Naive thymus-derived CD8-positive, alpha-beta T cell (primary cell): ENCODE measurements around the gene PDZRN3. TPM values are rescaled to one million over a fixed set of nuclear protein-coding genes. Genes with fewer than 3 reads are reported as not detected.

Source experiments
- ATAC-seq, 2 donors: fragments of 150-1000 bp; cut with Tn5 transposase in 1 of 2; sonication (Bioruptor Pico), chemical (Tn5 transposase) in 1 of 2; 1 replicate in 1 of 2; 2 replicates in 1 of 2; pipeline ENCODE4 v1.10.0; 2021; ENCODE audit warnings: mild to moderate bottlenecking in 2 of 2, moderate library complexity in 2 of 2
- POLR2A ChIA-PET: fragments of 350-600 bp; sonication (Branson Sonifier 250); formaldehyde crosslinking; loops from one replicate; lab custom pipeline; 2021; ENCODE audit warnings: antibody characterized with exemption; lab: Charles Lee
- DNase-seq, 10 donors: peaks; one replicate each; pipeline versions ENCODE4 v3.0.0 to v3.0.0-alpha.2; 2020 to 2022
- H3K27ac Mint-ChIP-seq, 10 donors: one replicate each; pipeline ENCODE4 v1.8.0; 2020 to 2022; ENCODE audit warnings: mild to moderate bottlenecking in 10 of 10, mixed read lengths in 10 of 10, moderate library complexity in 4 of 10, inconsistent platforms in 1 of 10
- H3K27me3 Mint-ChIP-seq, 5 donors: one replicate each; pipeline ENCODE4 v1.8.0; 2021 to 2022; ENCODE audit warnings: mixed read lengths in 5 of 5
- H3K36me3 Mint-ChIP-seq, 3 donors: one replicate each; pipeline ENCODE4 v1.8.0; 2020 to 2022; ENCODE audit warnings: mixed read lengths in 3 of 3, mild to moderate bottlenecking in 2 of 3, inconsistent platforms in 1 of 3
- H3K4me1 Mint-ChIP-seq, 4 donors: one replicate each; pipeline ENCODE4 v1.8.0; 2021 to 2022; ENCODE audit warnings: mixed read lengths in 4 of 4
- H3K4me3 Mint-ChIP-seq, 10 donors: one replicate each; pipeline ENCODE4 v1.8.0; 2020 to 2022; ENCODE audit warnings: mild to moderate bottlenecking in 10 of 10, mixed read lengths in 10 of 10, moderate library complexity in 6 of 10, inconsistent platforms in 1 of 10
- H3K9me3 Mint-ChIP-seq, 9 donors: one replicate each; pipeline ENCODE4 v1.8.0; 2020 to 2022; ENCODE audit warnings: mixed read lengths in 9 of 9, mild to moderate bottlenecking in 3 of 9, inconsistent platforms in 1 of 9, moderate library complexity in 1 of 9
- polyA plus RNA-seq, 3 donors: library from polyadenylated mRNA; unstranded; fragments of 300-500 nt; fragmentation: Illumina TruSeq; gene quantifications; one replicate each; pipeline ENCODE4 v1.2.3, GENCODE V29; 2021
- total RNA-seq, 8 experiments: library from RNA in 2 of 8; stranded (reverse) in 2 of 8; gene quantifications; one replicate each; pipeline ENCODE4 v1.2.3 and lab custom pipeline; 2021 to 2026

Gene PDZRN3
- total and polyA plus RNA-seq, 5 experiments from 2014 or later, result not detected

DNA sequence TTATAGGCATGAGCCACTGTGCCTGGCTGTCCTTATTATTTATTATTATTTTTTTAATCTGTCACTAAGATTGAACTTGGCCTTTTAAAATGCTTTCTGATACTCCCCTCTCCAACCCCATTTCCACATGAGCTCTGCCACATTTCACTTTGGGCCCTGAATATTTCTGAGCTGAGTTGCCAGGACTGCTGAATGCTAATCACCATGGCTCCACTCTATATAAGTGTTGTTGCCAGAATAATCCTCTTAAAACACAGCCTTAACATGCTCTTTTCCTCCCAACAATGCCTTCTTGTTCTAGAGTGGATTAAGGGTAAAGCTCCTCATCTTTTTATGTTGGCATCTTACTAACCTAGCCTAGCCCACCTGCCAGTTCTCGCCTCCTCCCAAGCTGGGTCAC, 124.4 kb downstream of the PDZRN3 start:
- H3K27ac Mint-ChIP-seq, result no peak overlapping the region
- H3K36me3 Mint-ChIP-seq, result no peaks in the 10 kb centered on the region
- peaks cover 8 to 19% (median 13%) of the 10 kb centered on the region in 5 donors for H3K27me3 Mint-ChIP-seq
- DNase-seq (no peak), ATAC-seq (no peak)
- H3K4me1 Mint-ChIP-seq, result no peaks in the 10 kb centered on the region
- no peaks in the 10 kb centered on the region for H3K9me3 Mint-ChIP-seq
- no peak overlapping the region for H3K4me3 Mint-ChIP-seq
- POLR2A ChIA-PET, result no interaction called here

DNA sequence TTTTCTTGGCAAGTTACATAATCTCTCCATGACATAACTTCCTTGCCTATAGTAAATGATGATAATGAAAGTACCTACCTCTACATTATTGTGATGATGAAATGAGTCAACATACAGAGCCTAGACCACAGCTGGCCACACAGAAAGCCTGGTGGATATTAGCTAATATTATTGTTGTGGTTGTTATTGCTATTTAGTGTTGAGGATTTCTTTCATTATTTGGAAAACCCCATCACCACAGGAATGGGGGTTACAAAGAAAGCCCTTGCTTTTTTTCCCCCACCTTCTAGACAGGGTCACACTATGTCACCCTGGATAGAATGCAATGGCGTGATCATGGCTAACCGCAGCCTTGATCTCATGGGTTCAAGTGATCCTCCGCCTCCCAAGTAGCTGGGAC, 125.0 kb downstream of the PDZRN3 start:
- Mint-ChIP-seq H3K9me3 (no peaks in the 10 kb centered on the region), H3K27ac (no peak overlapping the region), H3K27me3 (peaks cover 8 to 19% (median 13%) of the 10 kb centered on the region in 5 donors), H3K4me3 (no peak overlapping the region), H3K36me3 (no peaks in the 10 kb centered on the region), H3K4me1 (no peaks in the 10 kb centered on the region)
- DNase-seq (no peak), ATAC-seq (no peak)
- POLR2A ChIA-PET, result no interaction called here

DNA sequence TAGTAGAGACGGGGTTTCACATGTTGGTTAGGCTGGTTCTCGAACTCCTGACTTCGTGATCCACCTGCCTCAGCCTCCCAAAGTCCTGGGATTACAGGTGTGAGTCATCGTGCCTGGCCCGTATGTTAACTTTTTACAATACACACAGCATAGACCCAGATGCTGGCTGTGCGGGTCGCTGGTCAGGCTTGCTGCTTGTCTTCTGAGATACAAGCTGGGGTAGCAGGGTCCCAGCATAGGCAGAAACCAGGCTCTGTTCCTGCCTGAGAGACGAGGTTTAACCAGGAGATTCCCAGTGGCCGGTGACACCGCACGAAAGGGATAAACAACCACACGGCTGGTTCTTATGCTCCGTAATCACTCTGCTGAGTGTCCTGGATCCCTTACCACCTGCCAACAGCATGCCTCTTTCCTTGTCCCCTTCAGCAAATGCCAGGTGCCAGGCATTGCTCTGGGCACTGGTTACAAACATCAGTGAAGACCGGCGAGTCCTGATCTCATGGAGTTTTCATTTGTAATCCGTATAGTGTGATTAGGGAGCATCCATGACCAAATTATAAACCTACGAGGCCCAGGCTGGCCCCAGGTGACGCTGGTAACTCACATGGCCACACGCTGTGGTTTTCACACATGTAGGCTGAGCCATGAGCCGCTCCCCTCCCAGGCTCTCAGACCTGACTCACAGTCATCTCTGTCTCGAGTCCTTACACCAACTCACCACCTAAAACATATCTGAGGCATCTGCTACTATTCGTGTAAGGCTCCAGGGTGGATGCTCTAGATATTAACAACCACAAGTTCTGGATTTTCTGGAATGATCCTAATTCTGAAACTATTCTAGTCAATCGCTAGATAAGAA, 125.7 kb downstream of the PDZRN3 start:
- POLR2A ChIA-PET, result no interaction called here
- Mint-ChIP-seq H3K27ac (no peak overlapping the region), H3K4me3 (no peak overlapping the region), H3K36me3 (no peaks in the 10 kb centered on the region), H3K4me1 (no peaks in the 10 kb centered on the region), H3K9me3 (no peaks in the 10 kb centered on the region), H3K27me3 (peaks cover 8 to 19% (median 13%) of the 10 kb centered on the region in 5 donors)
- DNase-seq (no peak), ATAC-seq (no peak)

DNA sequence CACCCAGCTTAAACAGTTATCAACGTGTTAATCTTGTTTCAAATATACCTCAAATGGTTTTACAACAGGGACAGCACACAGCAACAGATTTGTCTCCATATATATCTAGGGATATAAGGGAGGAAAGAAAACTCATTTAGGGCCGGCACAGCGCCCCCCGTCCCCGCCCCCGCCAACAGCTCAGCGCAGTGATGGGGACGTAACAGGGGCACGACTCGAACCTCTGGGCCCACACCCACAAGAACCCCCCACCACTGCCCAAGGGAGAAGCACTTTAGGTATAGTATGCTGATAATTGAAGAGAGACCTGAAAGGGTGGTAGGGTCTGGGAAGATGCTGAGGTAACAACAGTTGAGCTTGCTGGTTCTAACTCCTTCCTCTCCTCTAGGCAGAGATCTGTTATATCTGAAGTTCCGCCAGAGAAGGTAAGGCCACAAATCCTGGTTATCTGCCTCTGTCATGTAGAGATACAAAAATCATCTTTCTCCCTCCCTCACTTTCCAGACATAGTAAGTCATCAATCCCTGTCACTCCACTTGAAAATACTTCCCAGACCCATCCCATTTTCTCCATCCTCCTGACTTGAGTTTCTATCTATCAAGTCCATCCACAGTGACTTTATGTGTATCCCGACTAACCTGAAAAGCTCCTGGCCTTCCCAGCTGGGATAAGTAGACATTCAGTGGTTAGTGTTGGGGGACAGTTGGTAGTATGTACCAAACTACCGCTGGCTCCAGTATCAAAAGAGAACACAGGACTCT, 126.9 kb downstream of the PDZRN3 start:
- Mint-ChIP-seq H3K27me3 (peaks cover 8 to 28% (median 13%) of the 10 kb centered on the region in 5 donors), H3K4me3 (no peak overlapping the region), H3K27ac (no peak overlapping the region), H3K36me3 (no peaks in the 10 kb centered on the region), H3K4me1 (no peaks in the 10 kb centered on the region), H3K9me3 (no peaks in the 10 kb centered on the region)
- DNase-seq, result no peak
- ATAC-seq, result no peak
- POLR2A ChIA-PET, result interaction anchor here (0.6 kb wide), 1 partner anchor 396 kb away, joined by 4 read pairs; no protein-coding TSS in a partner anchor

DNA sequence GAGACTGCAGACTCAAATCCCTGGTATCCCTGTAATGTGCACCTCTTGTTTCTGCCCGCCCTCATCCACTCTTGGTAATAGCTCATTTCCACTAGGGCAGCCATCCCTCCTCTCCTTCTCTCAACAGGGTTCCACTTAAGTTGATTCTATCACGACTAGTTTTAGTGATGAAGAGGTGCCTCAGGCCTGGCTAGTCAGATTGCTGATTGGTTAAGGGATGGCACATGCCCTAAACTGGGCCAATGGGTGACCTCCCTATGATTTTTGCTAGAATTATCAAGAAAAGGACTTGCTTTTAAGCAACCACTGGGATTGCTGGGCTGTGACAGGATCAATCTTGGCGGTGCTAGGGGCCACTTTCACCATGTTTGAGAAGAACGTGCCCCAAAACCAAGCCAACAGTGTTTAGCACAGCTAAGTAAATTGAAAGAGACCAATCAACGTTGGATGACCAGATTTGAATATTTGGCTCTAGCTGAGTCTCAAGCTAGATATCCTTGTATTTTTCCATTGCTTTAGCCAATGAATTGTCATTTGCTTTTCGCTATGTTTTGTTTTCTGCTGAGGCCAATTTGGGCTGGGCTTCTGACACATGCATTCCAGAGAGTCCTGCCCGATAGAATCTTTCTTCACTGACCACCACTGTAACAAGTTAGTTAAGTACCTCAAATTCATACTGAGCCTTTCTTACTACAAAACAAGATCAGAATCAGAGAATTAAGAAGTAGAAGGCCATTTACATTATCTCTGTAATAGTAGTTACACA, 131.0 kb downstream of the PDZRN3 start:
- Mint-ChIP-seq H3K36me3 (no peaks in the 10 kb centered on the region), H3K27ac (no peak overlapping the region), H3K27me3 (peaks cover 3 to 25% (median 5%) of the 10 kb centered on the region in 5 donors), H3K9me3 (no peaks in the 10 kb centered on the region), H3K4me3 (no peak overlapping the region), H3K4me1 (no peaks in the 10 kb centered on the region)
- POLR2A ChIA-PET, result no interaction called here
- ATAC-seq (no peak), DNase-seq (no peak)

DNA sequence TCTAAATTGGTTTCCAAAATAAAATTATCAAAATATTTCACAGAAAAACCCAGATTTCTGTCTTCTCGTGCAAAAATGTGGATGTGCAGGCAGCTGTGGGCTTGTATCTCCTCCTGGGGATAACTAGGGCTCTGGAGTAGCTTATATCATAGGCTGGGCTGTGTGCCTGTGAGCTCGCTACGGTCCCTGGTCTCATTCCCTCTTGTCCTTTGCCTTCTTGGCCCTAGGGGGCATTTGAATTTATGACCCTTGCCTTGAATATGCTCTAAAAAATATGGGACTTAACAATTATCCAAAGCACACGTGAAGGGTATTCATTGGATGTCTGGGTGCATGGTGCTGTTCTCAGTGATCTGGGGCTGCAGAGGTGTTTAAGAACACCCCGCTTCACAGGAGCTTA, 132.6 kb downstream of the PDZRN3 start:
- Mint-ChIP-seq H3K4me1 (no peaks in the 10 kb centered on the region), H3K27me3 (peaks cover 3 to 25% (median 6%) of the 10 kb centered on the region in 5 donors), H3K4me3 (no peak overlapping the region), H3K36me3 (no peaks in the 10 kb centered on the region), H3K27ac (peak overlapping the region in 1 of 10 donors; percentile 78), H3K9me3 (no peaks in the 10 kb centered on the region)
- DNase-seq, result no peak
- POLR2A ChIA-PET, result no interaction called here
- no peak for ATAC-seq

DNA sequence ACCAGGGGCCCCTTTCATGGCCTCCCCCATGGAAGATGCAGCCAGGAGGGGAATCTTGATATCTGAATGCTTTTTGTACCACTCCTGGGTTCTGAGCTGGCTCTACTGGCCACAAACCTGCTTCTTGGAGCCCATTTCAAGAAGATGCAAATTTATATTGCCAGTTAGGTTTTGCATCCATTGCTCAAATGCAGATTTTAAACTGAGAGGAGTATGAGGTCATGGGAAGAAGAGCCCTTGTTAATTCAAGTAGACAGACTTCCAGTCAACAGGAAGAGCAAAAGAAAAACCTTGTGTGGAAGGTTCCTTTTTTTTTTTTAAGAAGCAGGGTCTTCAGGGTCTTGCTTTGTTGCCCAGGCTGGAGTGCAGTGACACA, 133.5 kb downstream of the PDZRN3 start:
- no peaks in the 10 kb centered on the region for H3K36me3 Mint-ChIP-seq
- H3K9me3 Mint-ChIP-seq, result no peaks in the 10 kb centered on the region
- POLR2A ChIA-PET, result no interaction called here
- no peak overlapping the region for H3K27ac Mint-ChIP-seq
- ATAC-seq, result no peak
- peaks cover 3 to 25% (median 6%) of the 10 kb centered on the region in 5 donors for H3K27me3 Mint-ChIP-seq
- H3K4me3 Mint-ChIP-seq, result no peak overlapping the region
- H3K4me1 Mint-ChIP-seq, result no peaks in the 10 kb centered on the region
- no peak for DNase-seq

DNA sequence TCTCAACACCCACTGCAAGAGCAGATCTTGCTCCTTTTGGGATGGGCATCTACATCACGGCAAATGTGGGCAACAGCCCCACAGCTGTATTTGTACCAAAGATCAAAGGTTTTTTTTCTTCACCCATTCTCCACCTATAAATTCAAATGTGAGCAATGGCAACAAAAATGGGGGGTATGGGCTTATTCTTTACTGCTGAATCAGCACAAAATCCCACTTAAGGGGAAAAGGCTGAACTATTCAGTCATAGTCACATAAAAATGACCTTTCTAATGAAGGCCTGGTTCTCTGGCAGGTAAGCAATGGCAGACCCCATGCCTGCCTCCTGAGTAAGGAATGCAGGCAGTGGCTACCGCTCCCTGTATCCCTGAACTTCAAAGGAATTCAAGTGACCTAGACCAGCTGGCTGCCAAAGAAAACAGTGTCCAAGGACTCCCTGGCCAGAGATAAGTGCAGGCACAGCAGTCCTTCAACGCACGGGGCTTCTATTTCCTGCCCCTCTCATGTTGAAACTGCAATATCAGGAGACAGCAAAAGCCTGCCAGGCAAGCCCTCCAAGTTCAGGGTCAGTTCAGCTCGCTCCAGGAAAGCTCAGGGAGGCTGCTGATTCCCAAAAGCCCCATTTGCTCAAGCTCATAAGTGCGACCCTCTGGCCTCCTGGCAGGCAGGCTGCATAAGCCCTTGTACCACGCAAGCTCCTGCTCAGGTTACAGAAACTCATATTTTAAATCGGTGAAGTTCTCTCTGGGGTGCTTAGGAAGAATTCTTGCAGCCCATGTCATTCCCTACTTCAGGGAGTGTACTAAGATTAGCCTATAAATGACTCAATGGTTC, 134.1 kb downstream of the PDZRN3 start:
- Mint-ChIP-seq H3K9me3 (no peaks in the 10 kb centered on the region), H3K4me1 (no peaks in the 10 kb centered on the region), H3K27ac (no peak overlapping the region), H3K27me3 (peaks cover 3 to 25% (median 6%) of the 10 kb centered on the region in 5 donors), H3K36me3 (no peaks in the 10 kb centered on the region), H3K4me3 (no peak overlapping the region)
- no peak for ATAC-seq
- POLR2A ChIA-PET, result no interaction called here
- DNase-seq, result no peak

DNA sequence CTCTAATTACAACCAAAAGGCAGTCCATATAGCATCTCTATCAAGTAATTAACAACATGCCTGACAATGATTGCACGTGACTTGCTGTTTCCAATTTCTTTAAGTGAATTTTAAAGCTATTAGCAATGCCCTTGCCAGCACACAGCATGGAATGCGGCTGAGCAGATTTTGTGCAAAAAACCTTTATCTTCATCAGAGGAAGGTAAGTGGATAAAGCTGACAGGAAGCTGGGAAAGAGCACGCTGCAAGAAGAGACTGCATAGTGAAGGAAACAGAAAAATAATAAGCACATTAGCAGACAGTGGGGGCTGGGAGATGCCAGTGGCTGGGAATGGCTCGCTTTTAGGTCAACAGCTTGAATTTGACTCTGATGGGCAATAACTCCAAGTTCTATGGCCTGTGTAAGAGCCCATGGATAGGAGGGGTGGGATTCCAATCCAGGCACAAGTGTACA, 138.8 kb downstream of the PDZRN3 start:
- Mint-ChIP-seq H3K9me3 (no peaks in the 10 kb centered on the region), H3K36me3 (no peaks in the 10 kb centered on the region), H3K4me3 (no peak overlapping the region), H3K27me3 (peaks cover 5 to 34% (median 10%) of the 10 kb centered on the region in 5 donors), H3K4me1 (no peaks in the 10 kb centered on the region), H3K27ac (no peak overlapping the region)
- ATAC-seq, result no peak
- no peak for DNase-seq
- POLR2A ChIA-PET, result no interaction called here

DNA sequence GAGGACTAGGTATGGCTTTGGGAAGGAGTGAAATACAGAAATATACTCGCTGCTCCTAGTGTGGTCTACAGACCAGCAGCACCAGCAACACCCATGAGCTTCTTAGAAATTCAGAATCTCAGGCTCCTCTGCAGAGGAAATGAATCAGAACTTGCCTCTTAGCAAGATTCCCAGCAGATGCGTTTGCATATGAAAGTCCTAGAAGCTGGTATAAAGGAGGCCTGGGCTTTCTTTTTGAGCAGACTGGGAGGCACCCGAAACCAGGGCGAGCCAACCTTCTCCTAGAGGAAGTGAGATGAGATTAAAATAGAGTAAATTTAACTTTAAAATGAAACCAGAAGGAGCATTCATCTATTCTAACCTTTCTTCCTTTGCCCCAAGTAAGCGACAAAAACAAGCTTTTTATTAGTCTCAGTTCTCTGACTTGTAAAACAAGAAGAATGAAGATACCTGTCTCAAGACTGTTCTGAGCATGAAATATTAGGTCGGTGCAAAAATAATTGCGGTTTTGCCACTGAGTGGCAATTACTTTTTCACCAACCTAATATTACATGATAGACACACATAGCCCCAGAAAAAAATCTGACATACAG, 140.0 kb downstream of the PDZRN3 start:
- Mint-ChIP-seq H3K27me3 (peaks cover 9 to 34% (median 10%) of the 10 kb centered on the region in 5 donors), H3K36me3 (no peaks in the 10 kb centered on the region), H3K4me3 (no peak overlapping the region), H3K9me3 (peaks cover 0 to 2% (median 0%) of the 10 kb centered on the region in 9 donors), H3K4me1 (no peaks in the 10 kb centered on the region), H3K27ac (no peak overlapping the region)
- DNase-seq, result no peak
- ATAC-seq, result no peak
- POLR2A ChIA-PET, result no interaction called here

DNA sequence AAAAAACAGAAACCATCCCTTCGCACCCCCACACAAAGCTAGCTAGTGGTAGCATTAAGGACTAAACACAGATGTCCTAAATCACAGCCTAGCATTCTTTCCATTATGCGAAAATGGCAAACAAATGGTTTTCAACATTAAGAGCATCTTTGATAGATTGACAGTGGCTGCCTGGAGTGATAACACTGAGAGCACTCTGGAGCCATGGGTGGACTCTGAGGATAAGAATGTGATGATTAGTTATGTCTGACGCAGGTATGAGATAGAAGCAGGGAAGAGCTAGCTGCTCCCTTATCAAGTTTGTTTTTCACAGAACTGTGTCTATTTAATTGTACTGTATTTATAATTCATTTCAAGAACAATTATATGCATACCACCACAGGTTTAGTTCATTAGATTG, 142.9 kb downstream of the PDZRN3 start:
- Mint-ChIP-seq H3K9me3 (peaks cover 0 to 13% (median 3%) of the 10 kb centered on the region in 9 donors), H3K4me1 (no peaks in the 10 kb centered on the region), H3K4me3 (no peak overlapping the region), H3K36me3 (peaks cover 0 to 2% (median 0%) of the 10 kb centered on the region in 3 donors), H3K27me3 (peaks cover 7 to 34% (median 14%) of the 10 kb centered on the region in 5 donors), H3K27ac (no peak overlapping the region)
- no peak for DNase-seq
- no peak for ATAC-seq
- POLR2A ChIA-PET, result no interaction called here
